ENCODE data around the gene UBE2H. TPM values are rescaled to one million over a fixed set of nuclear protein-coding genes. Genes with fewer than 3 reads are reported as not detected.

The UBE2H gene
- total and polyA plus RNA-seq, 4 donors, result 11.9 to 84.2 (median 23.7) TPM

DNA sequence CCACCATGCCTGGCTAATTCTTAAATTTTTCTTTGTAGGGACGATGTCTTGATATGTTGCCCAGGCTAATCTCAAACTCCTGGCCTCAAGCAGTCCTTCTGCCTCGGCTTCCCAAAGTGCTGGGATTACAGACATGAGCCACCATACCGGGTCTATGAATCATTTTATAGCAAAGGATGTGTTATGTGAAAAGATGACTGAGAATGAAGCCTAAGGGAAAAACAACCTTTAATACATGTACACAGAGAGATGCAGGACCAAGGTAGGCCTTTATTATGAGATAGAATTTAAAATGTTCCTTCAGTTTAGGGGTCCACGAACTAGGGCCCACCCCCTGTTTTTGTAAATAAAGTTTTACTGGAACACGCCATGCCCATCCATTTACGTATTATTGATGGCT is 41.0 kb downstream of the UBE2H start:
- no peak overlapping the region for H3K4me3 ChIP-seq (ENCODE audit: low read depth in 1 of 3, low read length in 3 of 3)
- 94% methylated on average over 6 of the region's 6 CpGs for WGBS
- H3K36me3 ChIP-seq (ENCODE audit: control insufficient read depth in 4 of 4, insufficient read depth in 3 of 4, low read depth in 1 of 4, low read length in 3 of 4), result peaks cover 0 to 2% (median 0%) of the 10 kb centered on the region in 4 donors
- no peak for DNase-seq (ENCODE audit: low spot score)
- H3K27ac ChIP-seq (ENCODE audit: low read depth in 1 of 2, low read length in 2 of 2), result no peak overlapping the region
- no peak for TF ChIP-seq JUND (IDR thresholded peaks at IDR 0.05)
- TF ChIP-seq NR2F2 (IDR thresholded peaks at IDR 0.05), result no peak
- no peak for TF ChIP-seq RAD21 (IDR thresholded peaks at IDR 0.05)
- TF ChIP-seq GABPA (IDR thresholded peaks at IDR 0.05 in 1 of 2, conservative IDR thresholded peaks at IDR 0.05 in 1 of 2), result no peak
- no peak for TF ChIP-seq TAF1 (conservative IDR thresholded peaks at IDR 0.05)
- H3K9ac ChIP-seq (ENCODE audit: low read depth in 1 of 2, low read length in 2 of 2), result no peak overlapping the region
- H3K9me3 ChIP-seq (ENCODE audit: control insufficient read depth in 4 of 4, low read length in 3 of 4), result no peaks in the 10 kb centered on the region
- no peaks in the 10 kb centered on the region for H3K27me3 ChIP-seq (ENCODE audit: control insufficient read depth in 4 of 4, insufficient read depth in 4 of 4, low read length in 3 of 4)
- H3K4me1 ChIP-seq (ENCODE audit: control insufficient read depth in 4 of 4, insufficient read depth in 4 of 4, low read length in 3 of 4), result peaks cover 0 to 12% (median 8%) of the 10 kb centered on the region in 4 donors

GRCh38 chr7:129909669-129910068 is 43.1 kb downstream of the UBE2H start:
- no peak for TF ChIP-seq TAF1 (conservative IDR thresholded peaks at IDR 0.05)
- TF ChIP-seq FOXA1 (IDR thresholded peaks at IDR 0.05), result no peak
- TF ChIP-seq NR2F2 (IDR thresholded peaks at IDR 0.05), result no peak
- no peak for TF ChIP-seq JUND (IDR thresholded peaks at IDR 0.05)
- TF ChIP-seq GABPA (IDR thresholded peaks at IDR 0.05 in 1 of 2, conservative IDR thresholded peaks at IDR 0.05 in 1 of 2), result no peak
- Histone ChIP-seq H3K9ac (ENCODE audit: low read depth in 1 of 2, low read length in 2 of 2) (no peak overlapping the region), H3K36me3 (ENCODE audit: control insufficient read depth in 4 of 4, insufficient read depth in 3 of 4, low read depth in 1 of 4, low read length in 3 of 4) (peaks cover 0 to 2% (median 0%) of the 10 kb centered on the region in 4 donors), H3K27me3 (ENCODE audit: control insufficient read depth in 4 of 4, insufficient read depth in 4 of 4, low read length in 3 of 4) (no peaks in the 10 kb centered on the region), H3K9me3 (ENCODE audit: control insufficient read depth in 4 of 4, low read length in 3 of 4) (no peaks in the 10 kb centered on the region), H3K4me3 (ENCODE audit: low read depth in 1 of 3, low read length in 3 of 3) (no peak overlapping the region), H3K4me1 (ENCODE audit: control insufficient read depth in 4 of 4, insufficient read depth in 4 of 4, low read length in 3 of 4) (peaks cover 0 to 14% (median 9%) of the 10 kb centered on the region in 4 donors), H3K27ac (ENCODE audit: low read depth in 1 of 2, low read length in 2 of 2) (no peak overlapping the region)
- 97% methylated on average over 4 of the region's 4 CpGs for WGBS
- DNase-seq (ENCODE audit: low spot score), result no peak

GRCh38 chr7:129908181-129908580 is 44.6 kb downstream of the UBE2H start:
- Histone ChIP-seq H3K36me3 (ENCODE audit: control insufficient read depth in 4 of 4, insufficient read depth in 3 of 4, low read depth in 1 of 4, low read length in 3 of 4) (peaks cover 0 to 2% (median 0%) of the 10 kb centered on the region in 4 donors), H3K4me3 (ENCODE audit: low read depth in 1 of 3, low read length in 3 of 3) (no peak overlapping the region), H3K9me3 (ENCODE audit: control insufficient read depth in 4 of 4, low read length in 3 of 4) (no peaks in the 10 kb centered on the region), H3K27me3 (ENCODE audit: control insufficient read depth in 4 of 4, insufficient read depth in 4 of 4, low read length in 3 of 4) (no peaks in the 10 kb centered on the region), H3K9ac (ENCODE audit: low read depth in 1 of 2, low read length in 2 of 2) (no peak overlapping the region), H3K27ac (ENCODE audit: low read depth in 1 of 2, low read length in 2 of 2) (no peak overlapping the region), H3K4me1 (ENCODE audit: control insufficient read depth in 4 of 4, insufficient read depth in 4 of 4, low read length in 3 of 4) (peaks cover 0 to 14% (median 9%) of the 10 kb centered on the region in 4 donors)
- no peak for DNase-seq (ENCODE audit: low spot score)
- TF ChIP-seq FOXA2 (IDR thresholded peaks at IDR 0.05) (no peak), MAX (IDR thresholded peaks at IDR 0.05) (no peak), JUND (IDR thresholded peaks at IDR 0.05) (no peak)
- WGBS, result 92% methylated on average over 1 of the region's 1 CpG

- peaks cover 0 to 2% (median 0%) of the 10 kb centered on the region in 4 donors for H3K36me3 ChIP-seq (ENCODE audit: control insufficient read depth in 4 of 4, insufficient read depth in 3 of 4, low read depth in 1 of 4, low read length in 3 of 4)
- H3K4me1 ChIP-seq (ENCODE audit: control insufficient read depth in 4 of 4, insufficient read depth in 4 of 4, low read length in 3 of 4), result peaks cover 0 to 14% (median 9%) of the 10 kb centered on the region in 4 donors
- DNase-seq (ENCODE audit: low spot score), result no peak
- no peak overlapping the region for H3K9ac ChIP-seq (ENCODE audit: low read depth in 1 of 2, low read length in 2 of 2)
- TF ChIP-seq HNF4G (IDR thresholded peaks at IDR 0.05) (no peak), YY1 (IDR thresholded peaks at IDR 0.05) (no peak), JUND (IDR thresholded peaks at IDR 0.05) (no peak), FOXA2 (IDR thresholded peaks at IDR 0.05) (no peak), HNF4A (conservative IDR thresholded peaks at IDR 0.05) (no peak), TAF1 (conservative IDR thresholded peaks at IDR 0.05) (no peak), NR2F2 (IDR thresholded peaks at IDR 0.05) (no peak)
- TF ChIP-seq, protein P1, sequence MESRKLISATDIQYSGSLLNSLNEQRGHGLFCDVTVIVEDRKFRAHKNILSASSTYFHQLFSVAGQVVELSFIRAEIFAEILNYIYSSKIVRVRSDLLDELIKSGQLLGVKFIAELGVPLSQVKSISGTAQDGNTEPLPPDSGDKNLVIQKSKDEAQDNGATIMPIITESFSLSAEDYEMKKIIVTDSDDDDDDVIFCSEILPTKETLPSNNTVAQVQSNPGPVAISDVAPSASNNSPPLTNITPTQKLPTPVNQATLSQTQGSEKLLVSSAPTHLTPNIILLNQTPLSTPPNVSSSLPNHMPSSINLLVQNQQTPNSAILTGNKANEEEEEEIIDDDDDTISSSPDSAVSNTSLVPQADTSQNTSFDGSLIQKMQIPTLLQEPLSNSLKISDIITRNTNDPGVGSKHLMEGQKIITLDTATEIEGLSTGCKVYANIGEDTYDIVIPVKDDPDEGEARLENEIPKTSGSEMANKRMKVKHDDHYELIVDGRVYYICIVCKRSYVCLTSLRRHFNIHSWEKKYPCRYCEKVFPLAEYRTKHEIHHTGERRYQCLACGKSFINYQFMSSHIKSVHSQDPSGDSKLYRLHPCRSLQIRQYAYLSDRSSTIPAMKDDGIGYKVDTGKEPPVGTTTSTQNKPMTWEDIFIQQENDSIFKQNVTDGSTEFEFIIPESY (IDR thresholded peaks at IDR 0.05), result no peak
- TF ChIP-seq, protein P2, sequence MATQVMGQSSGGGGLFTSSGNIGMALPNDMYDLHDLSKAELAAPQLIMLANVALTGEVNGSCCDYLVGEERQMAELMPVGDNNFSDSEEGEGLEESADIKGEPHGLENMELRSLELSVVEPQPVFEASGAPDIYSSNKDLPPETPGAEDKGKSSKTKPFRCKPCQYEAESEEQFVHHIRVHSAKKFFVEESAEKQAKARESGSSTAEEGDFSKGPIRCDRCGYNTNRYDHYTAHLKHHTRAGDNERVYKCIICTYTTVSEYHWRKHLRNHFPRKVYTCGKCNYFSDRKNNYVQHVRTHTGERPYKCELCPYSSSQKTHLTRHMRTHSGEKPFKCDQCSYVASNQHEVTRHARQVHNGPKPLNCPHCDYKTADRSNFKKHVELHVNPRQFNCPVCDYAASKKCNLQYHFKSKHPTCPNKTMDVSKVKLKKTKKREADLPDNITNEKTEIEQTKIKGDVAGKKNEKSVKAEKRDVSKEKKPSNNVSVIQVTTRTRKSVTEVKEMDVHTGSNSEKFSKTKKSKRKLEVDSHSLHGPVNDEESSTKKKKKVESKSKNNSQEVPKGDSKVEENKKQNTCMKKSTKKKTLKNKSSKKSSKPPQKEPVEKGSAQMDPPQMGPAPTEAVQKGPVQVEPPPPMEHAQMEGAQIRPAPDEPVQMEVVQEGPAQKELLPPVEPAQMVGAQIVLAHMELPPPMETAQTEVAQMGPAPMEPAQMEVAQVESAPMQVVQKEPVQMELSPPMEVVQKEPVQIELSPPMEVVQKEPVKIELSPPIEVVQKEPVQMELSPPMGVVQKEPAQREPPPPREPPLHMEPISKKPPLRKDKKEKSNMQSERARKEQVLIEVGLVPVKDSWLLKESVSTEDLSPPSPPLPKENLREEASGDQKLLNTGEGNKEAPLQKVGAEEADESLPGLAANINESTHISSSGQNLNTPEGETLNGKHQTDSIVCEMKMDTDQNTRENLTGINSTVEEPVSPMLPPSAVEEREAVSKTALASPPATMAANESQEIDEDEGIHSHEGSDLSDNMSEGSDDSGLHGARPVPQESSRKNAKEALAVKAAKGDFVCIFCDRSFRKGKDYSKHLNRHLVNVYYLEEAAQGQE (IDR thresholded peaks at IDR 0.05), result no peak
- TF ChIP-seq, protein P3, sequence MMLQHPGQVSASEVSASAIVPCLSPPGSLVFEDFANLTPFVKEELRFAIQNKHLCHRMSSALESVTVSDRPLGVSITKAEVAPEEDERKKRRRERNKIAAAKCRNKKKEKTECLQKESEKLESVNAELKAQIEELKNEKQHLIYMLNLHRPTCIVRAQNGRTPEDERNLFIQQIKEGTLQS (IDR thresholded peaks at IDR 0.05), result no peak
- TF ChIP-seq, protein P4, sequence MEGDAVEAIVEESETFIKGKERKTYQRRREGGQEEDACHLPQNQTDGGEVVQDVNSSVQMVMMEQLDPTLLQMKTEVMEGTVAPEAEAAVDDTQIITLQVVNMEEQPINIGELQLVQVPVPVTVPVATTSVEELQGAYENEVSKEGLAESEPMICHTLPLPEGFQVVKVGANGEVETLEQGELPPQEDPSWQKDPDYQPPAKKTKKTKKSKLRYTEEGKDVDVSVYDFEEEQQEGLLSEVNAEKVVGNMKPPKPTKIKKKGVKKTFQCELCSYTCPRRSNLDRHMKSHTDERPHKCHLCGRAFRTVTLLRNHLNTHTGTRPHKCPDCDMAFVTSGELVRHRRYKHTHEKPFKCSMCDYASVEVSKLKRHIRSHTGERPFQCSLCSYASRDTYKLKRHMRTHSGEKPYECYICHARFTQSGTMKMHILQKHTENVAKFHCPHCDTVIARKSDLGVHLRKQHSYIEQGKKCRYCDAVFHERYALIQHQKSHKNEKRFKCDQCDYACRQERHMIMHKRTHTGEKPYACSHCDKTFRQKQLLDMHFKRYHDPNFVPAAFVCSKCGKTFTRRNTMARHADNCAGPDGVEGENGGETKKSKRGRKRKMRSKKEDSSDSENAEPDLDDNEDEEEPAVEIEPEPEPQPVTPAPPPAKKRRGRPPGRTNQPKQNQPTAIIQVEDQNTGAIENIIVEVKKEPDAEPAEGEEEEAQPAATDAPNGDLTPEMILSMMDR (IDR thresholded peaks at IDR 0.05; ENCODE audit: low read depth, low read length, missing input control), result no peak
- H3K27ac ChIP-seq (ENCODE audit: low read depth in 1 of 2, low read length in 2 of 2), result peak overlapping the region in 1 of 2 donors; percentile 47
- WGBS, result 76% methylated on average over 11 of the region's 11 CpGs
- H3K4me3 ChIP-seq (ENCODE audit: low read depth in 1 of 3, low read length in 3 of 3), result no peak overlapping the region
- H3K27me3 ChIP-seq (ENCODE audit: control insufficient read depth in 4 of 4, insufficient read depth in 4 of 4, low read length in 3 of 4), result no peaks in the 10 kb centered on the region
- no peaks in the 10 kb centered on the region for H3K9me3 ChIP-seq (ENCODE audit: control insufficient read depth in 4 of 4, low read length in 3 of 4)
Observed at GRCh38 chr7:129907122-129907736, 45.5 kb downstream of the UBE2H start.
